GM23248 (cell line): ENCODE results near the gene EMC10.

Experiments
- EZH2 ChIP-seq: fragments of 200-600 bp; sonication (generic); IDR thresholded peaks from 2 replicates; pipeline ENCODE4 v1.6.1; 2018; ENCODE audit warnings: antibody characterized with exemption, mild to moderate bottlenecking; ENCODE audit not compliant: insufficient read depth, poor library complexity, severe bottlenecking
- EZH2phosphoT487 ChIP-seq: fragments of 200-600 bp; sonication (generic); IDR thresholded peaks from 2 replicates; pipeline ENCODE4 v1.6.1; 2018; ENCODE audit warnings: antibody characterized with exemption, moderate library complexity, mild to moderate bottlenecking, low read depth; ENCODE audit not compliant: insufficient read depth

- TF ChIP-seq EZH2: no peak
- TF ChIP-seq EZH2phosphoT487: no peak
Observed at GRCh38 chr19:50494186-50495019, 18.1 kb downstream of the EMC10 start.
